Hepatocyte (in vitro differentiated cells): ENCODE measurements around the gene CSMD2. TPM values are rescaled to one million over a fixed set of nuclear protein-coding genes. Genes with fewer than 3 reads are reported as not detected.

Experiments used
- DNase-seq: peaks from one replicate; pipeline ENCODE4 v3.0.0-alpha.2; 2016; ENCODE audit warnings: low spot score
- H2AFZ ChIP-seq: fragments of 200-600 bp; sonication (generic); 2 replicates; pipeline ENCODE4 v1.6.0; 2016; ENCODE audit warnings: antibody characterized with exemption, mild to moderate bottlenecking
- H3K27ac ChIP-seq: fragments of 200-600 bp; sonication (generic); 2 replicates; pipeline ENCODE4 v1.5.1; 2016; ENCODE audit warnings: mild to moderate bottlenecking
- H3K27me3 ChIP-seq: fragments of 200-600 bp; sonication (generic); 2 replicates; pipeline ENCODE4 v1.6.1; 2016
- H3K36me3 ChIP-seq: fragments of 200-600 bp; sonication (generic); replicated peaks from 2 replicates; pipeline ENCODE4 v1.5.1; 2016; ENCODE audit warnings: low read depth; ENCODE audit not compliant: insufficient read depth
- H3K4me1 ChIP-seq: fragments of 200-600 bp; sonication (generic); 2 replicates; pipeline ENCODE4 v1.5.1; 2016; ENCODE audit warnings: mild to moderate bottlenecking, moderate library complexity; ENCODE audit not compliant: insufficient read depth
- H3K4me2 ChIP-seq: fragments of 200-600 bp; sonication (generic); 2 replicates; pipeline ENCODE4 v1.6.0; 2016
- H3K4me3 ChIP-seq: fragments of 200-600 bp; sonication (generic); 2 replicates; pipeline ENCODE4 v1.5.1; 2016; ENCODE audit warnings: mild to moderate bottlenecking
- H3K79me2 ChIP-seq: fragments of 200-600 bp; sonication (generic); 2 replicates; pipeline ENCODE4 v1.6.0; 2017; ENCODE audit warnings: mild to moderate bottlenecking
- H3K9me2 ChIP-seq: fragments of 200-600 bp; sonication (generic); replicated peaks from 2 replicates; pipeline ENCODE4 v1.6.0; 2017; ENCODE audit warnings: mild to moderate bottlenecking; ENCODE audit not compliant: insufficient read depth
- H3K9me3 ChIP-seq: fragments of 200-600 bp; sonication (generic); 2 replicates; pipeline ENCODE4 v1.5.1; 2016; ENCODE audit warnings: low read depth, mild to moderate bottlenecking
- H4K20me1 ChIP-seq: fragments of 200-600 bp; sonication (generic); 2 replicates; pipeline ENCODE4 v1.6.0; 2016; ENCODE audit warnings: mild to moderate bottlenecking; ENCODE audit not compliant: insufficient read depth, poor library complexity, severe bottlenecking
- EZH2 ChIP-seq: fragments of 200-600 bp; sonication (generic); IDR thresholded peaks from 2 replicates; pipeline ENCODE4 v1.6.1; 2016; ENCODE audit warnings: antibody characterized with exemption, mild to moderate bottlenecking, borderline replicate concordance
- EZH2phosphoT487 ChIP-seq: fragments of 200-600 bp; sonication (generic); IDR thresholded peaks from one replicate; pipeline ENCODE4 v1.6.1; 2018; ENCODE audit warnings: antibody characterized with exemption, mild to moderate bottlenecking, low read depth, moderate library complexity; ENCODE audit not compliant: unreplicated experiment, severe bottlenecking
- WGBS: methylation state at CpG from one replicate; pipeline ENCODE4 v1.1.6; 2016; ENCODE audit warnings: low lambda C conversion rate; ENCODE audit errors: missing lambda C conversion rate; 5-methylcytosine and 5-hydroxymethylcytosine counted together
- polyA plus RNA-seq: library from polyadenylated mRNA; unstranded; fragments of >200 nt; fragmentation: Nextera tagmentation; extraction: Ambion mirVana; gene quantifications from 2 replicates; pipeline ENCODE4 v1.2.1, GENCODE V29; 2016
- total RNA-seq: library from RNA; depleted of rRNA; stranded (reverse); fragments of >200 nt; gene quantifications from 2 replicates; pipeline ENCODE4 v1.2.3, GENCODE V29; 2014
- TF ChIP-seq, protein P1 (sequence below): fragments of 200-600 bp; sonication (generic); IDR thresholded peaks from 2 replicates; pipeline ENCODE4 v1.5.1; 2016; ENCODE audit warnings: antibody characterized with exemption, mild to moderate bottlenecking; ENCODE audit not compliant: poor library complexity

CSMD2 gene
- total and polyA plus RNA-seq, 2 experiments from 2014 or later, result 0.10 to 0.37 TPM

DNA sequence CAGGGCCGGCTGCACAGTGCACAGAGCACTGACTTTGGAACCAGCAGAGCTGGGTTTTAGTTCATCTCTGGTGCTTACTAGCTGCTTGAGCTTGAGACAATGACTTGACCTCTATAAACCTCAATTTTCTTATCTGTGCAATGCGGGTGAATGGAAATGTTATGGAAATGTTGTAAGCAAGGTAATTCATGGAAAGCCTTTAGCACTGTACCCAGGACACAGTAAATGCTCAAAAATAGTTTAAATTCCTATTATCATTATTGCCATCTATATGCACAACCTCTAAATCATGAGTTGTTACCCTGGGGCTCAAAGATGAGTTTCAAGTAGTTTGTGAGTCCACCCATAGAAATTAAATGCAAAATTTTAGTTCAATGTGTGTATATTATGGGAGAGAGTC, 99.5 kb downstream of the CSMD2 start:
- DNase-seq, result no peak
- Histone ChIP-seq H2AFZ (no peak overlapping the region), H3K27ac (no peak overlapping the region), H3K36me3 (no peaks in the 10 kb centered on the region), H3K79me2 (no peaks in the 10 kb centered on the region), H4K20me1 (no peaks in the 10 kb centered on the region), H3K9me3 (no peaks in the 10 kb centered on the region), H3K9me2 (no peaks in the 10 kb centered on the region), H3K4me2 (no peak overlapping the region), H3K4me1 (no peaks in the 10 kb centered on the region), H3K27me3 (no peaks in the 10 kb centered on the region), H3K4me3 (no peak overlapping the region)
- WGBS, result 92% methylated on average over 2 of the region's 2 CpGs
- no peak for TF ChIP-seq EZH2
- no peak for TF ChIP-seq EZH2phosphoT487
- TF ChIP-seq, protein P1, sequence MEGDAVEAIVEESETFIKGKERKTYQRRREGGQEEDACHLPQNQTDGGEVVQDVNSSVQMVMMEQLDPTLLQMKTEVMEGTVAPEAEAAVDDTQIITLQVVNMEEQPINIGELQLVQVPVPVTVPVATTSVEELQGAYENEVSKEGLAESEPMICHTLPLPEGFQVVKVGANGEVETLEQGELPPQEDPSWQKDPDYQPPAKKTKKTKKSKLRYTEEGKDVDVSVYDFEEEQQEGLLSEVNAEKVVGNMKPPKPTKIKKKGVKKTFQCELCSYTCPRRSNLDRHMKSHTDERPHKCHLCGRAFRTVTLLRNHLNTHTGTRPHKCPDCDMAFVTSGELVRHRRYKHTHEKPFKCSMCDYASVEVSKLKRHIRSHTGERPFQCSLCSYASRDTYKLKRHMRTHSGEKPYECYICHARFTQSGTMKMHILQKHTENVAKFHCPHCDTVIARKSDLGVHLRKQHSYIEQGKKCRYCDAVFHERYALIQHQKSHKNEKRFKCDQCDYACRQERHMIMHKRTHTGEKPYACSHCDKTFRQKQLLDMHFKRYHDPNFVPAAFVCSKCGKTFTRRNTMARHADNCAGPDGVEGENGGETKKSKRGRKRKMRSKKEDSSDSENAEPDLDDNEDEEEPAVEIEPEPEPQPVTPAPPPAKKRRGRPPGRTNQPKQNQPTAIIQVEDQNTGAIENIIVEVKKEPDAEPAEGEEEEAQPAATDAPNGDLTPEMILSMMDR, result no peak

DNA sequence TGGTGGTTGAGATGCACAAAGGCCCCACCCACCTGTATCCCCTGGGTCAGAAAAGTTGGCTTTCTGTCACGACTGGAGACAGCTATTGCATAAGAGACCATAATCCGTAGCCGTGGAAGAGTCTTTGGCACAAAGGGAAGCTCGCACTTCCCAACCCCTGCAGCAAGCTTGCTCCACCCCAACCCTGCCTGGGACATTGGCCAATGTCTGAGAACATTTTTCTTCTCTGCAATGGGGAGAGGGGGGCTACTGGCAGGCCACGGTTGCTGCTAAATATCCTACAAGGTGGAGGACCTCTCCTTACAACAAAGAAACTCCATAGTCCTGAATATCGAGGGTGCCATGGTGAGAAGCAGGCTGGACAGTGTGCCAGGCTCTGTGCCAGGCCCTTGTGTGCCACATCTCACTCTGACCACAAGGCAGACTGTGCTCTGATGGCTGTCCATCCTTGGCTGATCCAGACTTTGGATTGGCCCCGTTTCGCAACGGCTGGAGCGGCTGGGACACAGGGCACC, 104.1 kb downstream of the CSMD2 start:
- DNase-seq, result no peak
- TF ChIP-seq, protein P1, result no peak
- no peak for TF ChIP-seq EZH2phosphoT487
- TF ChIP-seq EZH2, result no peak
- H3K27ac ChIP-seq, result no peak overlapping the region
- no peaks in the 10 kb centered on the region for H3K27me3 ChIP-seq
- no peaks in the 10 kb centered on the region for H3K79me2 ChIP-seq
- no peaks in the 10 kb centered on the region for H4K20me1 ChIP-seq
- no peaks in the 10 kb centered on the region for H3K9me3 ChIP-seq
- H3K36me3 ChIP-seq, result no peaks in the 10 kb centered on the region
- no peak overlapping the region for H3K4me2 ChIP-seq
- no peak overlapping the region for H3K4me3 ChIP-seq
- WGBS, result 85% methylated on average over 10 of the region's 10 CpGs
- no peak overlapping the region for H2AFZ ChIP-seq
- H3K4me1 ChIP-seq, result no peaks in the 10 kb centered on the region
- no peaks in the 10 kb centered on the region for H3K9me2 ChIP-seq

DNA sequence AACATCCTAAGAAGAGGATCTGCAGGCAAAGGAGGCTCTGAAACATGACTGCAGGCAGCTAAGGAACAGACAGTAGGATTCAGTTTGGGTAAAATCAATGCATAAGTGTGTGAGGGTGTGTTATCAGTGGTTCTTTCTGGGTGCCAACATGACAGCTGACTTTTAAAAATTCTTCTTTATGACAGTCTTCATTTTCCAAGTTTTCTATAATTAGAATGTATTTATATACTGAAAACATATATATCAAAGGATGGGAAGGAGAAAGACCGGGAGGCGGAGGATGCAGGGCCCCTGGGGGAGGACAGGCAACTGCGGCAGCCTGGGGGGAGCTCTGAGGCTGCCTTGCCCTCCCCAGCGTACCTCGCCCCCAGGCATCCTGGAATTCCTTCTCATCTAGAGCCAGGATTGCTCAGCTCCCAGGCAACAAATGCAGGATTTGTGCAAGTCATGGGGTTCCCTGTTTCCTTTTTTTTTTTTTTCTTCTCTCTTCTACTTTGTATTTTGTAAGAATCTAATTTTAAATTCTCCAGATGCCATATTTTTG, 104.8 kb downstream of the CSMD2 start:
- H3K27me3 ChIP-seq, result no peaks in the 10 kb centered on the region
- no peak overlapping the region for H3K4me3 ChIP-seq
- no peak overlapping the region for H3K4me2 ChIP-seq
- 94% methylated on average over 5 of the region's 5 CpGs for WGBS
- TF ChIP-seq, protein P1, result no peak
- TF ChIP-seq EZH2phosphoT487, result no peak
- TF ChIP-seq EZH2, result no peak
- no peaks in the 10 kb centered on the region for H3K9me3 ChIP-seq
- no peaks in the 10 kb centered on the region for H4K20me1 ChIP-seq
- H2AFZ ChIP-seq, result no peak overlapping the region
- no peak for DNase-seq
- H3K79me2 ChIP-seq, result no peaks in the 10 kb centered on the region
- H3K36me3 ChIP-seq, result no peaks in the 10 kb centered on the region
- no peaks in the 10 kb centered on the region for H3K4me1 ChIP-seq
- H3K27ac ChIP-seq, result no peak overlapping the region
- H3K9me2 ChIP-seq, result no peaks in the 10 kb centered on the region
